K562 (cell line): ENCODE data around the gene MYL12B. TPM values are rescaled to one million over a fixed set of nuclear protein-coding genes. Genes with fewer than 3 reads are reported as not detected.

Source experiments
- CBFA2T3 ChIP-seq: fragments of 450-650 bp; IDR thresholded peaks from 2 replicates; pipeline ENCODE4 v1.6.1; 2017
- COPS2 ChIP-seq: fragments of 450-650 bp; conservative IDR thresholded peaks from 2 replicates; pipeline ENCODE4 v1.6.1; 2016; ENCODE audit warnings: mild to moderate bottlenecking, moderate library complexity
- CSDE1 ChIP-seq, 2 experiments: fragments of 450-650 bp; IDR thresholded peaks; 2 replicates each; pipeline ENCODE4 v1.6.1; 2016; ENCODE audit warnings: mild to moderate bottlenecking in 1 of 2
- DDX20 ChIP-seq: fragments of 450-650 bp; IDR thresholded peaks from 2 replicates; pipeline ENCODE4 v1.6.1; 2016; ENCODE audit warnings: missing genetic modification characterization, low read depth, mild to moderate bottlenecking, missing compliant biosample characterization, moderate library complexity
- EHMT2 ChIP-seq: fragments of 450-650 bp; IDR thresholded peaks from 2 replicates; pipeline ENCODE4 v1.6.1; 2018; ENCODE audit warnings: antibody characterized with exemption
- GATAD2B ChIP-seq: fragments of 450-650 bp; IDR thresholded peaks from 2 replicates; pipeline ENCODE4 v1.6.1; 2017; ENCODE audit warnings: mild to moderate bottlenecking, borderline replicate concordance
- NR1H2 ChIP-seq: sonication (generic); formaldehyde crosslinking; IDR thresholded peaks from 2 replicates; pipeline ENCODE4 v1.4.0; 2020; ENCODE audit warnings: mild to moderate bottlenecking, missing genetic modification reagents
- PCBP2 ChIP-seq: fragments of 200-400 bp; formaldehyde crosslinking; IDR thresholded peaks from 2 replicates; pipeline ENCODE4 v1.6.1; 2018; ENCODE audit warnings: low read length, low read depth, mild to moderate bottlenecking, moderate library complexity; ENCODE audit not compliant: poor library complexity, severe bottlenecking
- RFX1 ChIP-seq: fragments of 450-650 bp; IDR thresholded peaks from 2 replicates; pipeline ENCODE4 v1.6.1; 2016; ENCODE audit warnings: mild to moderate bottlenecking, moderate library complexity
- XRCC4 ChIP-seq: IDR thresholded peaks from one replicate; pipeline ENCODE4 v1.6.1; 2011; ENCODE audit not compliant: insufficient read depth, insufficient read length; ENCODE audit errors: extremely low read depth
- polyA plus RNA-seq, 8 experiments: library from polyadenylated mRNA; depleted of rRNA in 4 of 8; stranded (reverse) in 5 of 8; unstranded in 3 of 8; fragments of >200 nt; fragmentation: Nextera tagmentation in 2 of 8; fragmentation: Illumina TruSeq in 1 of 8; extraction: Ambion mirVana in 2 of 8; extraction: Trizol in 1 of 8; gene quantifications; 2 replicates each; pipeline versions ENCODE4 v1.2.1 to v1.2.3, GENCODE V29; 2011 to 2014; ENCODE audit warnings: inconsistent platforms in 1 of 8, missing spikeins in 1 of 8
- total RNA-seq, 7 experiments: library from RNA; depleted of rRNA in 6 of 7; stranded (reverse); fragments of >200 nt in 6 of 7; fragmentation: Illumina TruSeq in 2 of 7; extraction: Trizol in 2 of 7; gene quantifications; 2 replicates each; pipeline versions ENCODE4 v1.2.1 to v1.2.3, GENCODE V29; 2011 to 2021; ENCODE audit warnings: low replicate concordance in 1 of 7
- TF ChIP-seq, protein P1 (sequence below), 2 experiments: fragments of 450-650 bp in 1 of 2; sonication (generic) in 1 of 2; formaldehyde crosslinking in 1 of 2; IDR thresholded peaks; 2 replicates each; pipeline versions ENCODE4 v1.7.1 to v1.9.0; 2016 to 2022; ENCODE audit warnings: inconsistent platforms in 1 of 2, mild to moderate bottlenecking in 1 of 2, missing genetic modification reagents in 1 of 2
- TF ChIP-seq, protein P2 (sequence below): fragments of 250-450 bp; sonication (Bioruptor Pico); IDR thresholded peaks from 2 replicates; pipeline ENCODE4 v1.4.0; 2020; ENCODE audit warnings: borderline replicate concordance
- TF ChIP-seq, protein P3 (sequence below): sonication (generic); formaldehyde crosslinking; IDR thresholded peaks from 2 replicates; pipeline ENCODE4 v1.8.0; 2022; ENCODE audit warnings: missing genetic modification reagents, mild to moderate bottlenecking, borderline replicate concordance

Gene MYL12B
- total and polyA plus RNA-seq, 9 of the 15 experiments (the other 6 are each of a cell fraction or from before 2014, with no cell fraction given): 220 to 995 (median 463) TPM

DNA sequence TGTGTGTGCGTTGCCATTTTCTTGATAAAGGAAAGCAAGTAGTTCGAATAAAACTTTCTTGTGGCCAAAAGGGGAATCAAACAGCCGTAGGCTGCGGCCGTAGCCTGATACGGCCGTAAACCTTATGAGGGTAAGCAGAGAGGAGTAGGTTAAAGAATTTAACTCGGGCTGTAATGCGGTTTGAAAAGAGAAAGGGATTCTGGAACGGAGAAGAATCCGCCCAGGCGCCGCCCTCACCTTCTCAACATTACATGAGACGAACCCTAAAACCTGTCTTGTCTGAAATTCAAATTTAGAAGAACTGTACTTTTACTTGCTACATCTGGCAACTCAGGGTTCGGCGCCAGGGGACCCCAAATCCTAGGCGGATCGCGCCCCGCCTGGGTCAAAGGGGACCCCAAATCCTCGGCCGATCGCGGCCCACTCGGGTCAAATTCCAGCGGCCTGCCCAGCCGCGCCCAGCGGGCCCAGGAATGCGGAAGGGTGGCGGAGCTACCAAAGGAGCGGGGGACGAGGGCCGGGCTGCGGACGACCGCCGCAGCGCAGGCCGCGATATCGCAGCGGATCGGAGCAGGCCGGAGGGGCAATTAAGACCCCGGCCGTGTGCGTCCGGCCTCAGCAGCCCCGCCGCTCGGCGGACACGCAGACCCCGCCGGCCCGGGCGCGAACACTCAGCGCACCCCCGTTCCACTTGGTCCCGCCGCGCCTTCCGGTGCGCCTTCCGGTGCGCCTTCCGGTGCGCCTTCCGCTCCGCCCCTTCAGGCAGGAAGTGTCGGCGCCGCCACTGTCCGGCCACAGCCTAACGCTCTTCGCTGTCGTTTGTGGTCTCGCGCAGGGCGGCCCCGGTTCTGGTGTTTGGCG is at the start of gene MYL12B (continued):
- TF ChIP-seq, protein P1, sequence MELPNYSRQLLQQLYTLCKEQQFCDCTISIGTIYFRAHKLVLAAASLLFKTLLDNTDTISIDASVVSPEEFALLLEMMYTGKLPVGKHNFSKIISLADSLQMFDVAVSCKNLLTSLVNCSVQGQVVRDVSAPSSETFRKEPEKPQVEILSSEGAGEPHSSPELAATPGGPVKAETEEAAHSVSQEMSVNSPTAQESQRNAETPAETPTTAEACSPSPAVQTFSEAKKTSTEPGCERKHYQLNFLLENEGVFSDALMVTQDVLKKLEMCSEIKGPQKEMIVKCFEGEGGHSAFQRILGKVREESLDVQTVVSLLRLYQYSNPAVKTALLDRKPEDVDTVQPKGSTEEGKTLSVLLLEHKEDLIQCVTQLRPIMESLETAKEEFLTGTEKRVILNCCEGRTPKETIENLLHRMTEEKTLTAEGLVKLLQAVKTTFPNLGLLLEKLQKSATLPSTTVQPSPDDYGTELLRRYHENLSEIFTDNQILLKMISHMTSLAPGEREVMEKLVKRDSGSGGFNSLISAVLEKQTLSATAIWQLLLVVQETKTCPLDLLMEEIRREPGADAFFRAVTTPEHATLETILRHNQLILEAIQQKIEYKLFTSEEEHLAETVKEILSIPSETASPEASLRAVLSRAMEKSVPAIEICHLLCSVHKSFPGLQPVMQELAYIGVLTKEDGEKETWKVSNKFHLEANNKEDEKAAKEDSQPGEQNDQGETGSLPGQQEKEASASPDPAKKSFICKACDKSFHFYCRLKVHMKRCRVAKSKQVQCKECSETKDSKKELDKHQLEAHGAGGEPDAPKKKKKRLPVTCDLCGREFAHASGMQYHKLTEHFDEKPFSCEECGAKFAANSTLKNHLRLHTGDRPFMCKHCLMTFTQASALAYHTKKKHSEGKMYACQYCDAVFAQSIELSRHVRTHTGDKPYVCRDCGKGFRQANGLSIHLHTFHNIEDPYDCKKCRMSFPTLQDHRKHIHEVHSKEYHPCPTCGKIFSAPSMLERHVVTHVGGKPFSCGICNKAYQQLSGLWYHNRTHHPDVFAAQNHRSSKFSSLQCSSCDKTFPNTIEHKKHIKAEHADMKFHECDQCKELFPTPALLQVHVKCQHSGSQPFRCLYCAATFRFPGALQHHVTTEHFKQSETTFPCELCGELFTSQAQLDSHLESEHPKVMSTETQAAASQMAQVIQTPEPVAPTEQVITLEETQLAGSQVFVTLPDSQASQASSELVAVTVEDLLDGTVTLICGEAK (IDR thresholded peaks at IDR 0.05): peak; percentile 97
- TF ChIP-seq, protein P1 (CRISPR knock-in tag; IDR thresholded peaks at IDR 0.05): no peak; the same call in 1 of the 2 replicates
- TF ChIP-seq COPS2: no peak
- no peak for TF ChIP-seq PCBP2
- TF ChIP-seq XRCC4: no peak
- TF ChIP-seq GATAD2B: peak; percentile 93
- peak; percentile 31 for TF ChIP-seq CBFA2T3
- TF ChIP-seq NR1H2: peak; percentile 82; the same call in 1 of the 2 replicates
- peak in 1 of 2 experiments; percentile 4; a peak in 1 of 4 replicates for TF ChIP-seq CSDE1 (IDR thresholded peaks at IDR 0.05)
- no peak for TF ChIP-seq DDX20 (tag)
- TF ChIP-seq, protein P2, sequence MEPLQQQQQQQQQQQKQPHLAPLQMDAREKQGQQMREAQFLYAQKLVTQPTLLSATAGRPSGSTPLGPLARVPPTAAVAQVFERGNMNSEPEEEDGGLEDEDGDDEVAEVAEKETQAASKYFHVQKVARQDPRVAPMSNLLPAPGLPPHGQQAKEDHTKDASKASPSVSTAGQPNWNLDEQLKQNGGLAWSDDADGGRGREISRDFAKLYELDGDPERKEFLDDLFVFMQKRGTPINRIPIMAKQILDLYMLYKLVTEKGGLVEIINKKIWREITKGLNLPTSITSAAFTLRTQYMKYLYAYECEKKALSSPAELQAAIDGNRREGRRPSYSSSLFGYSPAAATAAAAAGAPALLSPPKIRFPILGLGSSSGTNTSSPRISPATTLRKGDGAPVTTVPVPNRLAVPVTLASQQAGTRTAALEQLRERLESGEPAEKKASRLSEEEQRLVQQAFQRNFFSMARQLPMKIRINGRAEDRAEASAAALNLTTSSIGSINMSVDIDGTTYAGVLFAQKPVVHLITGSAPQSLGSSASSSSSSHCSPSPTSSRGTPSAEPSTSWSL (CRISPR knock-in tag): no peak
- TF ChIP-seq, protein P3, sequence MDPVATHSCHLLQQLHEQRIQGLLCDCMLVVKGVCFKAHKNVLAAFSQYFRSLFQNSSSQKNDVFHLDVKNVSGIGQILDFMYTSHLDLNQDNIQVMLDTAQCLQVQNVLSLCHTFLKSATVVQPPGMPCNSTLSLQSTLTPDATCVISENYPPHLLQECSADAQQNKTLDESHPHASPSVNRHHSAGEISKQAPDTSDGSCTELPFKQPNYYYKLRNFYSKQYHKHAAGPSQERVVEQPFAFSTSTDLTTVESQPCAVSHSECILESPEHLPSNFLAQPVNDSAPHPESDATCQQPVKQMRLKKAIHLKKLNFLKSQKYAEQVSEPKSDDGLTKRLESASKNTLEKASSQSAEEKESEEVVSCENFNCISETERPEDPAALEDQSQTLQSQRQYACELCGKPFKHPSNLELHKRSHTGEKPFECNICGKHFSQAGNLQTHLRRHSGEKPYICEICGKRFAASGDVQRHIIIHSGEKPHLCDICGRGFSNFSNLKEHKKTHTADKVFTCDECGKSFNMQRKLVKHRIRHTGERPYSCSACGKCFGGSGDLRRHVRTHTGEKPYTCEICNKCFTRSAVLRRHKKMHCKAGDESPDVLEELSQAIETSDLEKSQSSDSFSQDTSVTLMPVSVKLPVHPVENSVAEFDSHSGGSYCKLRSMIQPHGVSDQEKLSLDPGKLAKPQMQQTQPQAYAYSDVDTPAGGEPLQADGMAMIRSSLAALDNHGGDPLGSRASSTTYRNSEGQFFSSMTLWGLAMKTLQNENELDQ (CRISPR knock-in tag): no peak; the same call in 1 of the 2 replicates
- TF ChIP-seq EHMT2: no peak
- TF ChIP-seq RFX1: no peak
